MCF 10A (cell line): ENCODE data around the gene AOX1. TPM values are rescaled to one million over a fixed set of nuclear protein-coding genes. Genes with fewer than 3 reads are reported as not detected.
"Not testable (repeated sequence)": the region's sequence is repeated elsewhere in the genome, so short reads cannot be mapped to it uniquely, and the experiment has no call there.

Experiments
- BruUV-seq: library from RNA; stranded (reverse); fragments of 400-500 nt; replicated peaks from 2 replicates; lab custom pipeline; 2021; lab: Mats Ljungman, UMichigan
- CTCF ChIA-PET: fragments of 300-600 bp; sonication (Branson Sonifier 250); formaldehyde crosslinking; extraction: SDS; loops from one replicate; lab custom pipeline; 2021; ENCODE audit warnings: antibody characterized with exemption, inconsistent platforms; lab: Yijun Ruan, JAX
- POLR2A ChIA-PET: fragments of 300-600, 350-650 bp; sonication (Branson Sonifier 250); formaldehyde crosslinking; extraction: SDS; loops from one replicate; lab custom pipeline; 2020; ENCODE audit warnings: antibody characterized with exemption, inconsistent platforms; lab: Yijun Ruan, JAX
- DNase-seq: peaks from one replicate; pipeline ENCODE4 v3.0.0-alpha.2; 2018; ENCODE audit not compliant: unreplicated experiment
- H3K27ac Mint-ChIP-seq: one replicate; pipeline ENCODE4 v1.8.0; 2022; ENCODE audit warnings: mild to moderate bottlenecking, low read depth, mixed read lengths; ENCODE audit not compliant: unreplicated experiment
- H3K27me3 Mint-ChIP-seq: one replicate; pipeline ENCODE4 v1.8.0; 2022; ENCODE audit warnings: mixed read lengths; ENCODE audit not compliant: insufficient read depth, unreplicated experiment
- H3K36me3 Mint-ChIP-seq: one replicate; pipeline ENCODE4 v1.8.0; 2022; ENCODE audit warnings: mild to moderate bottlenecking, moderate library complexity, mixed read lengths; ENCODE audit not compliant: insufficient read depth, unreplicated experiment
- H3K4me1 Mint-ChIP-seq: one replicate; pipeline ENCODE4 v1.8.0; 2022; ENCODE audit warnings: mixed read lengths; ENCODE audit not compliant: insufficient read depth, unreplicated experiment
- H3K4me3 Mint-ChIP-seq: one replicate; pipeline ENCODE4 v1.8.0; 2022; ENCODE audit warnings: mild to moderate bottlenecking, moderate library complexity, mixed read lengths; ENCODE audit not compliant: unreplicated experiment
- H3K9me3 Mint-ChIP-seq: one replicate; pipeline ENCODE4 v1.8.0; 2022; ENCODE audit warnings: mixed read lengths; ENCODE audit not compliant: unreplicated experiment
- CTCF ChIP-seq: fragments of 200-600 bp; IDR thresholded peaks from one replicate; pipeline ENCODE4 v1.8.0; 2022; ENCODE audit warnings: antibody characterized with exemption, mild to moderate bottlenecking; ENCODE audit not compliant: unreplicated experiment
- intact Hi-C: fragments of 100-400 bp; cut with micrococcal nuclease; formaldehyde crosslinking; loops from 2 replicates; pipeline ENCODE4 v1.14.1; 2022
- total RNA-seq: library from RNA; stranded (reverse); gene quantifications from 2 replicates; pipeline ENCODE4 v1.2.3, GENCODE V29; 2022

The AOX1 gene
- total RNA-seq, 1 experiment from 2014 or later, result 54.0 TPM

GRCh38 chr2:200679127-200679526 is 93.3 kb downstream of the AOX1 start:
- Mint-ChIP-seq H3K4me1 (peaks cover 17% of the 10 kb centered on the region), H3K27me3 (no peaks in the 10 kb centered on the region), H3K9me3 (no peaks in the 10 kb centered on the region), H3K27ac (peak overlapping the region; percentile 82), H3K4me3 (no peak overlapping the region), H3K36me3 (no peaks in the 10 kb centered on the region)
- TF ChIP-seq CTCF, result no peak
- POLR2A ChIA-PET, result interaction anchor here (0.6 to 1.1 kb wide), 3 partner anchors 15 to 113 kb away, joined by 3 to 4 read pairs (median 3); no protein-coding TSS in a partner anchor
- DNase-seq, result no peak
- CTCF ChIA-PET, result interaction anchor here (0.9 to 1.6 kb wide), 5 partner anchors 20 to 97 kb away, joined by 3 to 4 read pairs (median 3); no protein-coding TSS in a partner anchor
- intact Hi-C loops, result loop anchor here (10.0 kb wide), 1 partner anchor 104 kb away; no protein-coding TSS in a partner anchor
- BruUV-seq, result no TSS peak

GRCh38 chr2:200679535-200679934 is 93.7 kb downstream of the AOX1 start:
- BruUV-seq, result no TSS peak
- H3K27me3 Mint-ChIP-seq, result no peaks in the 10 kb centered on the region
- CTCF ChIA-PET, result interaction anchor here (0.9 to 1.6 kb wide), 5 partner anchors 20 to 97 kb away, joined by 3 to 4 read pairs (median 3); no protein-coding TSS in a partner anchor
- H3K36me3 Mint-ChIP-seq, result no peaks in the 10 kb centered on the region
- H3K9me3 Mint-ChIP-seq, result no peaks in the 10 kb centered on the region
- H3K27ac Mint-ChIP-seq, result peak overlapping the region; percentile 82
- H3K4me1 Mint-ChIP-seq, result peaks cover 17% of the 10 kb centered on the region
- no peak for TF ChIP-seq CTCF
- intact Hi-C loops, result loop anchor here (10.0 kb wide), 1 partner anchor 105 kb away; no protein-coding TSS in a partner anchor
- DNase-seq, result no peak
- POLR2A ChIA-PET, result interaction anchor here (0.6 to 1.1 kb wide), 2 partner anchors 15 to 70 kb away, joined by 3 to 4 read pairs; no protein-coding TSS in a partner anchor
- no peak overlapping the region for H3K4me3 Mint-ChIP-seq

GRCh38 chr2:200681697-200682096 is 95.9 kb downstream of the AOX1 start:
- BruUV-seq, result no TSS peak
- H3K4me1 Mint-ChIP-seq, result peaks cover 17% of the 10 kb centered on the region
- TF ChIP-seq CTCF, result no peak
- no peak overlapping the region for H3K4me3 Mint-ChIP-seq
- H3K9me3 Mint-ChIP-seq, result no peaks in the 10 kb centered on the region
- no peak overlapping the region for H3K27ac Mint-ChIP-seq
- intact Hi-C loops, result no loop called here
- no peaks in the 10 kb centered on the region for H3K36me3 Mint-ChIP-seq
- H3K27me3 Mint-ChIP-seq, result no peaks in the 10 kb centered on the region
- CTCF ChIA-PET, result no interaction called here
- POLR2A ChIA-PET, result interaction anchor here (0.8 kb wide), 1 partner anchor 30 kb away, joined by 4 read pairs; no protein-coding TSS in a partner anchor
- peak; percentile 36 for DNase-seq

- H3K9me3 Mint-ChIP-seq, H3K36me3 Mint-ChIP-seq, H3K27ac Mint-ChIP-seq, H3K27me3 Mint-ChIP-seq, DNase-seq, CTCF ChIA-PET, intact Hi-C loops, H3K4me3 Mint-ChIP-seq, POLR2A ChIA-PET, BruUV-seq: not testable (repeated sequence)
- H3K4me1 Mint-ChIP-seq, result peaks cover 14% of the 10 kb centered on the region
Observed at GRCh38 chr2:200682407-200682806, 96.6 kb downstream of the AOX1 start.
